Hepatocyte (in vitro differentiated cells): ENCODE results near the gene ZBTB7A.

Source experiments
- CTCF ChIP-seq: fragments of 200-600 bp; sonication (generic); IDR thresholded peaks from 2 replicates; pipeline ENCODE4 v1.5.1; 2016; ENCODE audit warnings: antibody characterized with exemption, mild to moderate bottlenecking; ENCODE audit not compliant: poor library complexity
- EZH2 ChIP-seq: fragments of 200-600 bp; sonication (generic); IDR thresholded peaks from 2 replicates; pipeline ENCODE4 v1.6.1; 2016; ENCODE audit warnings: antibody characterized with exemption, mild to moderate bottlenecking, borderline replicate concordance
- EZH2phosphoT487 ChIP-seq: fragments of 200-600 bp; sonication (generic); IDR thresholded peaks from one replicate; pipeline ENCODE4 v1.6.1; 2018; ENCODE audit warnings: antibody characterized with exemption, mild to moderate bottlenecking, low read depth, moderate library complexity; ENCODE audit not compliant: unreplicated experiment, severe bottlenecking

- TF ChIP-seq CTCF = no peak
- TF ChIP-seq EZH2 = no peak
- no peak for TF ChIP-seq EZH2phosphoT487
Measured at GRCh38 chr19:4114181-4114580, 47.5 kb upstream of the ZBTB7A start.
